ENCODE results near the gene IL36A. TPM values are rescaled to one million over a fixed set of nuclear protein-coding genes. Genes with fewer than 3 reads are reported as not detected.

The IL36A gene
- total and polyA plus RNA-seq, 9 of the 15 experiments (the other 6 are each of a cell fraction or from before 2014, with no cell fraction given): not detected

- no peak for TF ChIP-seq YY1 (IDR thresholded peaks at IDR 0.05; ENCODE audit: borderline replicate concordance in 1 of 3, control insufficient read depth in 1 of 3, extremely low read depth in 1 of 3, insufficient read depth in 3 of 3, insufficient read length in 1 of 3, insufficient replicate concordance in 2 of 3, low read depth in 1 of 3, low read length in 2 of 3)
- no peak for TF ChIP-seq SRSF3 (IDR thresholded peaks at IDR 0.05; ENCODE audit: insufficient read depth, low read length)
- TF ChIP-seq DPF2 (IDR thresholded peaks at IDR 0.05): peak; percentile 83
- TF ChIP-seq ERF (CRISPR knock-in tag; IDR thresholded peaks at IDR 0.05): no peak
- TF ChIP-seq TEAD1 (CRISPR knock-in tag; IDR thresholded peaks at IDR 0.05): peak in 1 of 2 experiments; percentile 67; a peak in 2 of 4 replicates
- TF ChIP-seq CCNT2 (IDR thresholded peaks at IDR 0.05; ENCODE audit: borderline replicate concordance, extremely low read depth, insufficient read length, low read depth, low read length): peak; percentile 64
- TF ChIP-seq CBFA2T3 (IDR thresholded peaks at IDR 0.05): peak; percentile 96
- no peak for TF ChIP-seq MLX (CRISPR knock-in tag; conservative IDR thresholded peaks at IDR 0.05)
- peak; percentile 38; the same call in 1 of the 2 replicates for TF ChIP-seq BCOR (IDR thresholded peaks at IDR 0.05)
- TF ChIP-seq RBM14 (IDR thresholded peaks at IDR 0.05; ENCODE audit: borderline replicate concordance, insufficient read depth, low read depth, low read length): no peak
- peak; percentile 28 to 55; a peak in 1 of 4 replicates for TF ChIP-seq MLLT1 (IDR thresholded peaks at IDR 0.05)
- 0 out of 2 replicates have a peak, but pooled peaks have one; percentile 49 for TF ChIP-seq ZNF589 (CRISPR knock-in tag; IDR thresholded peaks at IDR 0.05; ENCODE audit: low read depth)
- no peak for TF ChIP-seq SLC30A9 (CRISPR knock-in tag; IDR thresholded peaks at IDR 0.05)
- TF ChIP-seq MAZ (CRISPR knock-in tag; conservative IDR thresholded peaks at IDR 0.05 in 1 of 2, IDR thresholded peaks at IDR 0.05 in 1 of 2): peak in 1 of 2 experiments; percentile 61; a peak in 2 of 4 replicates
- TF ChIP-seq BRCA1 (IDR thresholded peaks at IDR 0.05): no peak
- no peak for TF ChIP-seq BRCA1 (CRISPR knock-in tag; IDR thresholded peaks at IDR 0.05)
- peak in 1 of 2 experiments; percentile 26; a peak in 1 of 4 replicates for TF ChIP-seq TBL1XR1 (IDR thresholded peaks at IDR 0.05; ENCODE audit: low read length in 2 of 2)
- 0 out of 2 replicates have a peak, but pooled peaks have one; percentile 52 for TF ChIP-seq ATF4 (CRISPR knock-in tag; IDR thresholded peaks at IDR 0.05)
- TF ChIP-seq GABPB2 (CRISPR knock-in tag; conservative IDR thresholded peaks at IDR 0.05): no peak
- peak; percentile 82 for TF ChIP-seq CHAMP1 (IDR thresholded peaks at IDR 0.05)
- no peak for TF ChIP-seq HOXB6 (CRISPR knock-in tag; IDR thresholded peaks at IDR 0.05; ENCODE audit: borderline replicate concordance)
- TF ChIP-seq PYGO2 (tag; IDR thresholded peaks at IDR 0.05): no peak
Observed at GRCh38 chr2:113034016-113034415, 28.8 kb downstream of the IL36A start (continued).
